Measurements from ENCODE around the gene NHLH1.

NHLH1 gene

GRCh38 chr1:160363951-160364735, 2.7 kb upstream of the NHLH1 start:
- no peak overlapping the region for H3K27ac ChIP-seq
- TF ChIP-seq CTCF (conservative IDR thresholded peaks at IDR 0.05) = no peak

GRCh38 chr1:160365325-160365724, 1.5 kb upstream of the NHLH1 start:
- H3K27ac ChIP-seq = no peak overlapping the region
- no peak for TF ChIP-seq CTCF (conservative IDR thresholded peaks at IDR 0.05)

- TF ChIP-seq CTCF (conservative IDR thresholded peaks at IDR 0.05) = no peak
- H3K27ac ChIP-seq = no peak overlapping the region
These were observed 637 bp downstream of the NHLH1 start for GRCh38 chr1:160367516-160367900.

- H3K27ac ChIP-seq = no peak overlapping the region
- TF ChIP-seq CTCF (conservative IDR thresholded peaks at IDR 0.05) = no peak
These were observed 1.4 kb downstream of the NHLH1 start for GRCh38 chr1:160367934-160368923.

- no peak for TF ChIP-seq CTCF (conservative IDR thresholded peaks at IDR 0.05)
- H3K27ac ChIP-seq = no peak overlapping the region
These were observed 2.2 kb downstream of the NHLH1 start for GRCh38 chr1:160369087-160369486.

GRCh38 chr1:160370561-160371345, 3.9 kb downstream of the NHLH1 start:
- H3K27ac ChIP-seq = no peak overlapping the region
- TF ChIP-seq CTCF (conservative IDR thresholded peaks at IDR 0.05) = no peak

- no peak overlapping the region for H3K27ac ChIP-seq
- TF ChIP-seq CTCF (conservative IDR thresholded peaks at IDR 0.05) = no peak
These were observed 4.4 kb downstream of the NHLH1 start for GRCh38 chr1:160371346-160371631.
